Measurements from ENCODE around the gene USPL1.

DNA sequence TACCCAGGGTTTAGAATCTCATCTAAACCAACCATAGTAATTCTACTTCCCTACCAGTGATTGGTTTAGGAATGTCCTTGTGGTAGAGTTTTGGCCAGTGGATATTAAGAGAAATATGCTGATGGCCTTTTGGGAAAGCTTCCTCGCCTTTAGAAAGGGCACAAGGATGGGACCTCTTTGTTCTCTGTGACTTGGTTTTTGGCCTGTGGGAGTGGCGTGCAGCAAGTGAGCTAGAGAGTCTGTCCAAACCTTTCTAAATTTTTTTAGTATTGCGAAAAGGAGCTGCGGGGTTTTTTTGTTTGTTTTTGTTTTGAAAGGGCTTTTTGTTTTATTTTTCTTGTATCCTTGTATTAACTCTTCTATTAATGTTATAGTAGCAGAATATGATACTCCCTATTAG is 20.6 kb downstream of the USPL1 start:
- no peak for TF ChIP-seq POLR2A (IDR thresholded peaks at IDR 0.05)
- TF ChIP-seq, protein P1, sequence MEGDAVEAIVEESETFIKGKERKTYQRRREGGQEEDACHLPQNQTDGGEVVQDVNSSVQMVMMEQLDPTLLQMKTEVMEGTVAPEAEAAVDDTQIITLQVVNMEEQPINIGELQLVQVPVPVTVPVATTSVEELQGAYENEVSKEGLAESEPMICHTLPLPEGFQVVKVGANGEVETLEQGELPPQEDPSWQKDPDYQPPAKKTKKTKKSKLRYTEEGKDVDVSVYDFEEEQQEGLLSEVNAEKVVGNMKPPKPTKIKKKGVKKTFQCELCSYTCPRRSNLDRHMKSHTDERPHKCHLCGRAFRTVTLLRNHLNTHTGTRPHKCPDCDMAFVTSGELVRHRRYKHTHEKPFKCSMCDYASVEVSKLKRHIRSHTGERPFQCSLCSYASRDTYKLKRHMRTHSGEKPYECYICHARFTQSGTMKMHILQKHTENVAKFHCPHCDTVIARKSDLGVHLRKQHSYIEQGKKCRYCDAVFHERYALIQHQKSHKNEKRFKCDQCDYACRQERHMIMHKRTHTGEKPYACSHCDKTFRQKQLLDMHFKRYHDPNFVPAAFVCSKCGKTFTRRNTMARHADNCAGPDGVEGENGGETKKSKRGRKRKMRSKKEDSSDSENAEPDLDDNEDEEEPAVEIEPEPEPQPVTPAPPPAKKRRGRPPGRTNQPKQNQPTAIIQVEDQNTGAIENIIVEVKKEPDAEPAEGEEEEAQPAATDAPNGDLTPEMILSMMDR (IDR thresholded peaks at IDR 0.05), result no peak

All from testis (tissue), 2 donors.